Prostate gland (tissue), 2 donors: ENCODE results near the gene SPECC1.

ENCODE experiments used
- CTCF ChIP-seq, 4 experiments: fragments of 200-600 bp in 2 of 4; fragments of 450-650 bp in 2 of 4; sonication (generic) in 2 of 4; IDR thresholded peaks; 1 replicate in 3 of 4; 2 replicates in 1 of 4; pipeline ENCODE4 v1.5.1; 2016 to 2019; ENCODE audit warnings: antibody characterized with exemption in 4 of 4, mild to moderate bottlenecking in 2 of 4, moderate library complexity in 2 of 4
- POLR2A ChIP-seq: fragments of 450-650 bp; IDR thresholded peaks from one replicate; pipeline ENCODE4 v1.6.1; 2016; ENCODE audit warnings: antibody characterized with exemption, mild to moderate bottlenecking
- POLR2AphosphoS5 ChIP-seq: sonication (generic); formaldehyde crosslinking; IDR thresholded peaks from one replicate; pipeline ENCODE4 v1.6.1; 2017; ENCODE audit warnings: antibody characterized with exemption

GRCh38 chr17:20095336-20096080, 86.3 kb downstream of the SPECC1 start:
- TF ChIP-seq POLR2AphosphoS5 = no peak
- TF ChIP-seq CTCF (IDR thresholded peaks at IDR 0.05) = peak in 1 of 4 experiments; percentile 5
- TF ChIP-seq POLR2A = no peak
